HG02798 (cell line): ENCODE measurements around the gene SSTR5.

Experiments
- ATAC-seq: cut with Tn5 transposase; IDR thresholded peaks from one replicate; pipeline ENCODE4 v1.9.1; 2021; ENCODE audit warnings: mild to moderate bottlenecking; ENCODE audit not compliant: unreplicated experiment, poor library complexity

Gene SSTR5

GRCh38 chr16:1053700-1054368, 18.7 kb upstream of the SSTR5 start:
- ATAC-seq, result no peak

- ATAC-seq, result no peak
These were observed 17.6 kb upstream of the SSTR5 start for GRCh38 chr16:1054660-1055556.

- no peak for ATAC-seq
These were observed 17.0 kb upstream of the SSTR5 start for GRCh38 chr16:1055557-1055924.

DNA sequence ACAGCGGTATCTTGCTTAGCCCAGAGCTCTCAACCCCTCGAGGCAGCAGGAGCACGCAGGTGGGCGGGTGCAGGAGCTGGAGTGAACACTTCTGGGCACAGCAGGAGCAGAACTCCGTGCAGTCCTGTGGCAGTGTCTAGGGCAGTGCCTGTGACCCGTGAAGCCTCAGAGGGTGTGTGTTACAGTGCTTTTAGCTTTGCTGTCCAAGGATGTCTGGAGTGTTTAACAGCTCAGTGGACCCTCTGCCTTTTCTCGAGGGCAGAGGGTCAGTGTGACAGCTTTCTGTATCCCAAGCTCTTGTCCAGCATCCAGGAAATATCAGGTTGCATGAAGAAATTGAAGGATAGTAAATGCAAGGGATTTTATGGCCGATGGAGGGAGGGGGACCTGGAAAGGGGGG, 16.4 kb upstream of the SSTR5 start:
- no peak for ATAC-seq

GRCh38 chr16:1057252-1057932, 15.2 kb upstream of the SSTR5 start:
- ATAC-seq, result no peak

DNA sequence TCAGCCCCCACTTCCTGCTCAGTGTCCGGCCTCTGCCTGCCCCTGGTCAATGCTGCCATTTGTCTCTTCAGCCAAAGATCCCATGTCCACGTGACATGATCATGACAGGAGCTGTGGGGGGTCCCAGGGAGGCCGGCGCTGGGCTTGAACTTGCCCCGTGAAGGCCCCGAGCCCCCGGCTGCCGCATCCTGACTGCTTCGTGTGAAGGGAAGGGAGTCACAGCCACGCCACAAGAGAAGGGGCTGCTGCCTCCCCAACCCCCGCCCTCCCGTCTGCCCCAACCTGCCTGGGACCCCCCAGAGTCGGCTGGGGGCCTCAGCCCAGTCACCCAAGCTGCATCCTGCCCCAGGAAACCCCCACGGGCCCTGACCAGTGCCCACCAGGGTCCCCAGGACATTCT, 14.3 kb upstream of the SSTR5 start:
- no peak for ATAC-seq

DNA sequence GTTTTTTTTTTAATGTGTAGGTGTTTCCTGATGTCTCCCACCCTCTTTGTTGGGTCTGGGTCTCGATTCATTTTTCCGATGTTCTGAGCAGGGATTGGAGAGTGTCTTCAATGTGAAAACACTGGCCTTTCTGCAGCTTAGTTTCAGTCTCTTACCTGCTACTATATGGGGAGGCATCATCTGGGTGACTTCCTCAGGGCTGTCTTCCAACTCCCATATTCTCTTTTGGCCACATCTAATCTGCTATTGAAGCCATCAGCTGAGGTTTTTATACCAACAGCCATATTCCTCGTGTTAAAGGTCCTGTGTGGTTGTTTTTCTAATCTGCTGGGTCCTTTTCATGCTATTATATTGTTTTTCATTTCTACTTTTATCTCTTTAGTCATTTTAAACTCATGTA, 13.2 kb upstream of the SSTR5 start:
- ATAC-seq, result no peak

GRCh38 chr16:1060416-1061340, 11.9 kb upstream of the SSTR5 start:
- ATAC-seq, result no peak

- no peak for ATAC-seq
These were observed 10.6 kb upstream of the SSTR5 start for GRCh38 chr16:1061769-1062505.

- no peak for ATAC-seq
These were observed 9.7 kb upstream of the SSTR5 start for GRCh38 chr16:1062895-1063294.

GRCh38 chr16:1063728-1064127, 8.8 kb upstream of the SSTR5 start:
- ATAC-seq, result no peak

GRCh38 chr16:1065469-1066128, 6.9 kb upstream of the SSTR5 start:
- ATAC-seq, result no peak

GRCh38 chr16:1066584-1067172, 5.9 kb upstream of the SSTR5 start:
- no peak for ATAC-seq

DNA sequence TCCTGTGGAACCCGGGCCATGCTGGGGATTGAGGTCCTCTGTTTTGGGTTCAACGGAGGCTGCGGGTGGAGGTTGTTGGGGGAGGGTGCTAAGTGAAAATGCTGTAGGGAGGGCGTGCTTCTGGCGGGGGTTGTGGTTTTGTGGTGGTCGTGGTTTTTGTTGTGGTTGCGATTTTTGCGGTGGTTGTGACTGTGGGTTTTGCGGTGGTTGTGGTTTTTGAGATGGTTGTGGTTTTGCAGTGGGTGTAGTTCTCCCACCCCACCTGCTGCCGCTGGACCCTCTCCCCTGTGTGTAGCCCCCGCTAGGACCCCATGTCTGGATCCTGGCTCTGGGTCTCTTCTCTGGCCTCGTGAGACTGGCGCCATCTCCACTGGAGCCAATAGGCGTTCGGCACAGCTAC, 4.9 kb upstream of the SSTR5 start:
- ATAC-seq, result no peak

- no peak for ATAC-seq
These were observed 4.1 kb upstream of the SSTR5 start for GRCh38 chr16:1068451-1068850.

- no peak for ATAC-seq
These were observed 3.4 kb upstream of the SSTR5 start for GRCh38 chr16:1069154-1069553.

DNA sequence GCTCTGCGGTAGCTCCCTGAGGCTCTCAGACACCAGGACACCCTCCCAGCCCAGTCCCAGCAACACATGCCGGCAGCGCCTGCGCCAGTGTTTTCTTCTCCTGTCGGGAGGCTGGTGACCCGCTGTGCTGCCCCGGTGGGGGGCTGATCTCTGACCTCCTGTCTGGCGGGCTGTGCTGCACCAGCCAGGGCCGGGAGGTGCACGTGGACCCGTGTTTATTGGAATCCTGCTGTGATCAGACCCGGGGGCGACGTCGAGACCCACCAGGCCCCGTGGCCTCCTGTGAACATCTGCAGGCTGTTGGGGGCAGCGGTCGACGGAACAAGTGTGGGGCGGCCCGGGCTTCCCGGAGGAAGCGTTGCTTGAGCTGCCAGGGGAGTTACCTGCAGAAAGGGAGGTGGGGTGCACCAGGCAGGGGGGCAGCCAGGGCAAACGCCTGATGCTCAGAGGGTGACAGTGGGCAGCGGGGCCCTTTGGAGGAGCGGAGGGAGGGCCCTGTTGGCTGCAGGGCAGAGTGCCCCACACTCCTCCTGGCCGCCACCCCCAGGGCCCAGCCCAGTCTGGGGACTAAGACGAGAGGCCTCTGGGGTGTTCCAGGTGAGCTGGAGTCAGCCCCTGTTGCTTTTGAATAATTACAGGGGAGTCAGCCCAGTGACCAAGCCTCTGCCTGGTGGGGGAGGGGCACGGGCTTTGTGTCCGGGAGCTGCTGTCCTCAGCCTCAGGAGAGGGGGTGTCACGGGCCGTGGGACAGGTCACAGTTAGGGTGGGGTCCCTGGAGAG, 2.3 kb upstream of the SSTR5 start:
- ATAC-seq, result no peak

GRCh38 chr16:1070864-1071408, 1.6 kb upstream of the SSTR5 start:
- no peak for ATAC-seq
